Measurements from ENCODE around the gene CNTNAP2.

DNA sequence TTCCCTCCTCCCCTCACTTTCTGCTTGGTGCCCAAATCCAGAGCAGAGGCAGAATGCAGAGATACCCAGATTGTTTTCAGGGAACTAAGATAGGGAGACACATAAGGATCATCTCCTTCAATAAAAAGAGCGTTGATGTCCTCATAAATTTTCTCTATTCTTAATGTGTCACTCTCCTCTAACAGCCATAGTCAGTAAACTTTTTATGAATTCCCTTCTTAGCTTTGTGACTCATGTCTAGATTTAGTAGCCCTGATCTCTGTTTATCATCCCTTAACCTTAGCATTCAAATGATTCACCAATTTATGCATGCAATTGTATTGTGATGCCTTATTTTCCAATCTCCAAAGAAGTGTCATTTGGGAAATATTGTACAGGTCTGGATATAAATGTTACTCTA, 1478.4 kb downstream of the CNTNAP2 start:
- TF ChIP-seq, protein P1, sequence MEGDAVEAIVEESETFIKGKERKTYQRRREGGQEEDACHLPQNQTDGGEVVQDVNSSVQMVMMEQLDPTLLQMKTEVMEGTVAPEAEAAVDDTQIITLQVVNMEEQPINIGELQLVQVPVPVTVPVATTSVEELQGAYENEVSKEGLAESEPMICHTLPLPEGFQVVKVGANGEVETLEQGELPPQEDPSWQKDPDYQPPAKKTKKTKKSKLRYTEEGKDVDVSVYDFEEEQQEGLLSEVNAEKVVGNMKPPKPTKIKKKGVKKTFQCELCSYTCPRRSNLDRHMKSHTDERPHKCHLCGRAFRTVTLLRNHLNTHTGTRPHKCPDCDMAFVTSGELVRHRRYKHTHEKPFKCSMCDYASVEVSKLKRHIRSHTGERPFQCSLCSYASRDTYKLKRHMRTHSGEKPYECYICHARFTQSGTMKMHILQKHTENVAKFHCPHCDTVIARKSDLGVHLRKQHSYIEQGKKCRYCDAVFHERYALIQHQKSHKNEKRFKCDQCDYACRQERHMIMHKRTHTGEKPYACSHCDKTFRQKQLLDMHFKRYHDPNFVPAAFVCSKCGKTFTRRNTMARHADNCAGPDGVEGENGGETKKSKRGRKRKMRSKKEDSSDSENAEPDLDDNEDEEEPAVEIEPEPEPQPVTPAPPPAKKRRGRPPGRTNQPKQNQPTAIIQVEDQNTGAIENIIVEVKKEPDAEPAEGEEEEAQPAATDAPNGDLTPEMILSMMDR (IDR thresholded peaks at IDR 0.05), result no peak
- TF ChIP-seq POLR2A (IDR thresholded peaks at IDR 0.05), result no peak

Measured in heart left ventricle (tissue), 13 donors.